ENCODE data around the gene CRYBA1. TPM values are rescaled to one million over a fixed set of nuclear protein-coding genes. Genes with fewer than 3 reads are reported as not detected.

Gene CRYBA1
- total and polyA plus RNA-seq, 2 donors (not counting 3 experiments of a cell fraction or from before 2014, with no cell fraction given) = not detected

DNA sequence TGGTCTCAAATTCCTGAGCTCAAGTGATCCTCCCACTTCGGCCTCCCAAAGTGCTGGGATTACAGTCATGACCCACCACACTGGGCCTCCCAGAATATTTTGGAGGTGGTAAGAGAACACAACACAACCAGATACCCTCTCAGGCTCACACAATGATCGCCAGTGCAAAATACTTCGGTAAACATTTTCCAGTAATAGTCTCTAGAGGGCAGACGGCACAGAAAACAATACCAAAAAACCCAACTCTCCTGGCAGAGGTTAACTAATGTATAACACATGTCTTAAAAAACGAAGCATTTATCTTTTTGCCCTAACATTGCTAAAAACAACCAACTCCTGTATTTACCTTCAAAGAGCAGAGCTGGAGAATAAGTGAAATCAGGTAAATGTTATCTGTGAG, 36.8 kb downstream of the CRYBA1 start:
- no peaks in the 10 kb centered on the region for H3K9me3 ChIP-seq (replicated peaks; ENCODE audit: control insufficient read depth, insufficient read depth, low read length)
- no peaks in the 10 kb centered on the region for H3K27me3 ChIP-seq (ENCODE audit: control insufficient read depth in 2 of 2, insufficient read depth in 2 of 2, low read length in 2 of 2)
- BruUV-seq (replicated peaks) = no TSS peak
- H4K20me1 ChIP-seq (replicated peaks; ENCODE audit: control insufficient read depth, extremely low read depth, insufficient read depth, low read length) = peaks cover 26% of the 10 kb centered on the region
- TF ChIP-seq MYC (IDR thresholded peaks at IDR 0.05; ENCODE audit: low read depth, low read length) (no peak), EZH2 (IDR thresholded peaks at IDR 0.05; ENCODE audit: borderline replicate concordance, low read depth, low read length, severe bottlenecking) (no peak), GATA2 (IDR thresholded peaks at IDR 0.05; ENCODE audit: insufficient read depth, insufficient read length, low read depth, low read length) (no peak), FOS (IDR thresholded peaks at IDR 0.05; ENCODE audit: borderline replicate concordance, insufficient read depth, low read length) (no peak), POLR2AphosphoS5 (IDR thresholded peaks at IDR 0.05; ENCODE audit: insufficient read depth, low read depth, low read length) (no peak), JUN (IDR thresholded peaks at IDR 0.05; ENCODE audit: borderline replicate concordance, insufficient read depth, insufficient read length, low read depth) (no peak), POLR2A (IDR thresholded peaks at IDR 0.05; ENCODE audit: low read depth, low read length) (no peak)
- TF ChIP-seq, protein P1, sequence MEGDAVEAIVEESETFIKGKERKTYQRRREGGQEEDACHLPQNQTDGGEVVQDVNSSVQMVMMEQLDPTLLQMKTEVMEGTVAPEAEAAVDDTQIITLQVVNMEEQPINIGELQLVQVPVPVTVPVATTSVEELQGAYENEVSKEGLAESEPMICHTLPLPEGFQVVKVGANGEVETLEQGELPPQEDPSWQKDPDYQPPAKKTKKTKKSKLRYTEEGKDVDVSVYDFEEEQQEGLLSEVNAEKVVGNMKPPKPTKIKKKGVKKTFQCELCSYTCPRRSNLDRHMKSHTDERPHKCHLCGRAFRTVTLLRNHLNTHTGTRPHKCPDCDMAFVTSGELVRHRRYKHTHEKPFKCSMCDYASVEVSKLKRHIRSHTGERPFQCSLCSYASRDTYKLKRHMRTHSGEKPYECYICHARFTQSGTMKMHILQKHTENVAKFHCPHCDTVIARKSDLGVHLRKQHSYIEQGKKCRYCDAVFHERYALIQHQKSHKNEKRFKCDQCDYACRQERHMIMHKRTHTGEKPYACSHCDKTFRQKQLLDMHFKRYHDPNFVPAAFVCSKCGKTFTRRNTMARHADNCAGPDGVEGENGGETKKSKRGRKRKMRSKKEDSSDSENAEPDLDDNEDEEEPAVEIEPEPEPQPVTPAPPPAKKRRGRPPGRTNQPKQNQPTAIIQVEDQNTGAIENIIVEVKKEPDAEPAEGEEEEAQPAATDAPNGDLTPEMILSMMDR (IDR thresholded peaks at IDR 0.05; ENCODE audit: extremely low read depth in 1 of 2, insufficient read depth in 1 of 2, low read depth in 1 of 2, low read length in 2 of 2) = no peak
- TF ChIP-seq, protein P2, sequence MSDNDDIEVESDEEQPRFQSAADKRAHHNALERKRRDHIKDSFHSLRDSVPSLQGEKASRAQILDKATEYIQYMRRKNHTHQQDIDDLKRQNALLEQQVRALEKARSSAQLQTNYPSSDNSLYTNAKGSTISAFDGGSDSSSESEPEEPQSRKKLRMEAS (IDR thresholded peaks at IDR 0.05; ENCODE audit: insufficient read depth, insufficient read length) = no peak
- H2AFZ ChIP-seq (ENCODE audit: low read depth, low read length) = no peak overlapping the region
- H3K79me2 ChIP-seq (ENCODE audit: control insufficient read depth, insufficient read depth, low read length) = peaks cover 98% of the 10 kb centered on the region
- DNase-seq (ENCODE audit: low read depth, low spot score) (no peak), FAIRE-seq (no peak)
- dilution Hi-C loops (cut with MboI; ENCODE audit: extremely low pct_ligation_motif_present, low sequenced_read_pairs) (no loop called here), intact Hi-C loops (cut with micrococcal nuclease) (no loop called here)
- no peak overlapping the region for H3K27ac ChIP-seq (ENCODE audit: insufficient read depth, low read depth, low read length)
- H3K4me2 ChIP-seq (ENCODE audit: insufficient read depth, low read length) = peak overlapping the region; percentile 12
- no peaks in the 10 kb centered on the region for H3K9me1 ChIP-seq (replicated peaks; ENCODE audit: control insufficient read depth, extremely low read depth, insufficient read depth, low read length)
- CTCF ChIA-PET = interaction anchor here (3.9 kb wide), 1 partner anchor 8 kb away, joined by 44 read pairs; no protein-coding TSS in a partner anchor
- H3K4me3 ChIP-seq (replicated peaks in 1 of 3; ENCODE audit: insufficient read depth in 1 of 3, low read depth in 1 of 3, low read length in 3 of 3) = no peak overlapping the region
- peaks cover 32 to 44% of the 10 kb centered on the region in 2 experiments for H3K36me3 ChIP-seq (ENCODE audit: control insufficient read depth in 2 of 2, extremely low read depth in 1 of 2, insufficient read depth in 2 of 2, low read length in 2 of 2)
- no peak overlapping the region for H3K9ac ChIP-seq (replicated peaks; ENCODE audit: extremely low read depth, insufficient read depth, low read length)
- POLR2A ChIA-PET = no interaction called here
- H3K4me1 ChIP-seq (ENCODE audit: control insufficient read depth, extremely low read depth, insufficient read depth, low read length) = peaks cover 2% of the 10 kb centered on the region
